HCT116 (cell line): ENCODE measurements around the gene CNMD. TPM values are rescaled to one million over a fixed set of nuclear protein-coding genes. Genes with fewer than 3 reads are reported as not detected.

Experiments used
- ATAC-seq: fragments of 200-7000 bp; cut with Tn5 transposase; 2 replicates; pipeline ENCODE4 v1.9.1; 2020; ENCODE audit warnings: mild to moderate bottlenecking, moderate library complexity
- BruUV-seq: library from RNA; stranded (reverse); fragments of 400-500 nt; replicated peaks from 2 replicates; lab custom pipeline; 2021; lab: Mats Ljungman, UMichigan
- CTCF ChIA-PET: fragments of 300-600 bp; sonication (Branson Sonifier 250); formaldehyde crosslinking; loops from one replicate; lab custom pipeline; 2021; ENCODE audit warnings: antibody characterized with exemption; lab: Charles Lee
- POLR2A ChIA-PET: fragments of 300-600, 350-600 bp; sonication (Branson Sonifier 250); formaldehyde crosslinking; loops from one replicate; lab custom pipeline; 2021; ENCODE audit warnings: antibody characterized with exemption; lab: Charles Lee
- RAD21 ChIA-PET, 2 experiments: fragments of 300-600 bp; sonication (Branson Sonifier 250); formaldehyde crosslinking; loops; one replicate each; lab custom pipeline; 2023; ENCODE audit warnings: low total read pairs in 2 of 2; ENCODE audit not compliant: uncharacterized antibody in 2 of 2, unreplicated experiment in 2 of 2, low non-redundant PET in 1 of 2; lab: Charles Lee
- DNase-seq: peaks from one replicate; pipeline ENCODE4 v3.0.0-alpha.2; 2010; ENCODE audit warnings: low read depth, low spot score
- H2AFZ ChIP-seq: fragments of 200-600 bp; shearing (Covaris generic), sonication (generic); 2 replicates; pipeline ENCODE4 v1.6.1; 2017; ENCODE audit warnings: low read depth, mixed run types, mixed read lengths, antibody characterized with exemption, low read length; ENCODE audit not compliant: poor library complexity, severe bottlenecking
- H3K27ac ChIP-seq: 2 replicates; pipeline ENCODE4 v1.5.1; 2012; ENCODE audit warnings: low read depth, low read length
- H3K27me3 ChIP-seq: fragments of 200-600 bp; sonication (generic); 2 replicates; pipeline ENCODE4 v1.6.1; 2016; ENCODE audit warnings: mixed run types, low read length, mixed read lengths; ENCODE audit not compliant: insufficient read depth
- H3K36me3 ChIP-seq, 2 experiments: fragments of 200-500 bp in 1 of 2; fragments of 200-600 bp in 1 of 2; sonication (Bioruptor generic) in 1 of 2; sonication (generic) in 1 of 2; 2 replicates each; pipeline versions ENCODE4 v1.5.1 to v1.6.1; 2014 to 2016; ENCODE audit warnings: low read length in 2 of 2, inconsistent platforms in 1 of 2, mixed read lengths in 1 of 2, mixed run types in 1 of 2; ENCODE audit not compliant: insufficient read depth in 2 of 2, control insufficient read depth in 1 of 2
- H3K4me1 ChIP-seq, 2 experiments: fragments of 200-600 bp in 1 of 2; sonication (generic) in 1 of 2; 2 replicates each; pipeline versions ENCODE4 v1.5.1 to v1.6.1; 2012 to 2017; ENCODE audit warnings: low read length in 2 of 2, inconsistent platforms in 1 of 2, mild to moderate bottlenecking in 1 of 2, mixed read lengths in 1 of 2, mixed run types in 1 of 2, moderate library complexity in 1 of 2; ENCODE audit not compliant: insufficient read depth in 2 of 2, control insufficient read depth in 1 of 2
- H3K4me2 ChIP-seq: fragments of 200-600 bp; sonication (generic); 2 replicates; pipeline ENCODE4 v1.6.1; 2017; ENCODE audit warnings: mixed run types, low read length, mixed read lengths
- H3K4me3 ChIP-seq, 2 experiments: fragments of 200-600 bp in 1 of 2; sonication (generic) in 1 of 2; replicated peaks in 1 of 2; 2 replicates each; pipeline ENCODE4 v1.5.1; 2011 to 2016; ENCODE audit warnings: low read length in 2 of 2, control low read depth in 1 of 2, low read depth in 1 of 2, mild to moderate bottlenecking in 1 of 2, mixed read lengths in 1 of 2, mixed run types in 1 of 2
- H3K79me2 ChIP-seq: fragments of 200-600 bp; sonication (generic); 2 replicates; pipeline ENCODE4 v1.6.1; 2017; ENCODE audit warnings: mild to moderate bottlenecking, mixed run types, low read length, moderate library complexity, mixed read lengths; ENCODE audit not compliant: insufficient read depth
- H3K9ac ChIP-seq: fragments of 200-600 bp; sonication (generic); 2 replicates; pipeline ENCODE4 v1.6.1; 2016; ENCODE audit warnings: low read length, mixed read lengths
- H3K9me2 ChIP-seq: fragments of 200-600 bp; sonication (generic), shearing (Covaris generic); 2 replicates; pipeline ENCODE4 v1.6.1; 2017; ENCODE audit warnings: mixed run types, mild to moderate bottlenecking, moderate library complexity; ENCODE audit not compliant: insufficient read depth
- H3K9me3 ChIP-seq, 2 experiments: fragments of 200-500 bp in 1 of 2; fragments of 200-600 bp in 1 of 2; sonication (Bioruptor generic) in 1 of 2; sonication (generic) in 1 of 2; 2 replicates each; pipeline ENCODE4 v1.6.1; 2014 to 2017; ENCODE audit warnings: low read length in 2 of 2, mixed read lengths in 2 of 2, inconsistent platforms in 1 of 2, low read depth in 1 of 2, mild to moderate bottlenecking in 1 of 2, mixed run types in 1 of 2, moderate library complexity in 1 of 2; ENCODE audit not compliant: control insufficient read depth in 1 of 2, insufficient read depth in 1 of 2
- H4K20me1 ChIP-seq: fragments of 200-600 bp; sonication (generic), shearing (Covaris generic); 2 replicates; pipeline ENCODE4 v1.6.1; 2017; ENCODE audit warnings: mixed run types, mild to moderate bottlenecking, moderate library complexity; ENCODE audit not compliant: insufficient read depth
- CBX3 ChIP-seq: IDR thresholded peaks from 2 replicates; pipeline ENCODE4 v1.6.1; 2012; ENCODE audit warnings: low read depth
- EGR1 ChIP-seq: IDR thresholded peaks from 2 replicates; pipeline ENCODE4 v1.6.1; 2012; ENCODE audit warnings: low read depth
- ELF1 ChIP-seq: IDR thresholded peaks from 2 replicates; pipeline ENCODE4 v1.6.1; 2012; ENCODE audit warnings: low read depth, borderline replicate concordance
- EZH2 ChIP-seq: fragments of 200-600 bp; sonication (generic); IDR thresholded peaks from 2 replicates; pipeline ENCODE4 v1.6.1; 2017; ENCODE audit warnings: antibody characterized with exemption, mixed run types
- JUND ChIP-seq: IDR thresholded peaks from 2 replicates; pipeline ENCODE4 v1.6.1; 2012
- POLR2A ChIP-seq: IDR thresholded peaks from 2 replicates; pipeline ENCODE4 v1.7.0; 2011; ENCODE audit warnings: borderline replicate concordance; ENCODE audit not compliant: insufficient read depth, insufficient read length; ENCODE audit errors: extremely low read depth
- RAD21 ChIP-seq: IDR thresholded peaks from 2 replicates; pipeline ENCODE4 v1.6.1; 2012; ENCODE audit warnings: low read depth, mild to moderate bottlenecking
- SIN3A ChIP-seq: IDR thresholded peaks from 2 replicates; pipeline ENCODE4 v1.6.1; 2012; ENCODE audit warnings: low read depth
- SP1 ChIP-seq: IDR thresholded peaks from 2 replicates; pipeline ENCODE4 v1.6.1; 2012; ENCODE audit warnings: low read depth
- SRF ChIP-seq: IDR thresholded peaks from 2 replicates; pipeline ENCODE4 v1.6.1; 2012; ENCODE audit warnings: low read depth
- TCF7L2 ChIP-seq: IDR thresholded peaks from 2 replicates; pipeline ENCODE4 v1.7.0; 2011; ENCODE audit warnings: borderline replicate concordance, inconsistent platforms; ENCODE audit not compliant: insufficient read depth, insufficient read length; ENCODE audit errors: extremely low read depth
- YY1 ChIP-seq: IDR thresholded peaks from 2 replicates; pipeline ENCODE4 v1.6.1; 2011; ENCODE audit warnings: low read length, low read depth, moderate library complexity, mild to moderate bottlenecking; ENCODE audit not compliant: insufficient replicate concordance; ENCODE audit errors: extremely low read depth
- ZFX ChIP-seq: fragments of 450-650 bp; IDR thresholded peaks from 2 replicates; pipeline ENCODE4 v1.6.1; 2017
- intact Hi-C: fragments of 100-400 bp; cut with micrococcal nuclease; formaldehyde crosslinking; loops from 2 replicates; pipeline ENCODE4 v1.10.0; 2022
- total RNA-seq: library from RNA; stranded (reverse); gene quantifications from one replicate; pipeline ENCODE4 v1.2.1, GENCODE V29; 2021; ENCODE audit not compliant: unreplicated experiment
- TF ChIP-seq, protein P1 (sequence below), 3 experiments: fragments of 200-600 bp in 1 of 3; sonication (generic) in 1 of 3; IDR thresholded peaks in 2 of 3; conservative IDR thresholded peaks in 1 of 3; 2 replicates each; pipeline ENCODE4 v1.5.1; 2012 to 2017; ENCODE audit warnings: low read depth in 2 of 3, low read length in 2 of 3, antibody characterized with exemption in 1 of 3, borderline replicate concordance in 1 of 3, control low read depth in 1 of 3, mild to moderate bottlenecking in 1 of 3, mixed read lengths in 1 of 3, mixed run types in 1 of 3, moderate library complexity in 1 of 3; ENCODE audit not compliant: insufficient read depth in 1 of 3
- TF ChIP-seq, protein P2 (sequence below): IDR thresholded peaks from 2 replicates; pipeline ENCODE4 v1.6.1; 2012
- TF ChIP-seq, protein P3 (sequence below): IDR thresholded peaks from 2 replicates; pipeline ENCODE4 v1.6.1; 2012; ENCODE audit warnings: low read depth

The CNMD gene
- total RNA-seq, 1 experiment from 2014 or later = not detected

GRCh38 chr13:52673465-52673864, 66.2 kb downstream of the CNMD start:
- CTCF ChIA-PET = interaction anchor here (0.6 kb wide), 1 partner anchor 34 kb away, joined by 3 read pairs; no protein-coding TSS in a partner anchor

More at GRCh38 chr13:52673465-52673864, 66.2 kb downstream of the CNMD start:
- no peaks in the 10 kb centered on the region for H4K20me1 ChIP-seq
- ATAC-seq = no peak
- no peak overlapping the region for H3K4me2 ChIP-seq
- POLR2A ChIA-PET = no interaction called here
- no peaks in the 10 kb centered on the region for H3K9me2 ChIP-seq
- no peaks in the 10 kb centered on the region for H3K9me3 ChIP-seq
- H3K9ac ChIP-seq = no peak overlapping the region
- TF ChIP-seq, protein P1, sequence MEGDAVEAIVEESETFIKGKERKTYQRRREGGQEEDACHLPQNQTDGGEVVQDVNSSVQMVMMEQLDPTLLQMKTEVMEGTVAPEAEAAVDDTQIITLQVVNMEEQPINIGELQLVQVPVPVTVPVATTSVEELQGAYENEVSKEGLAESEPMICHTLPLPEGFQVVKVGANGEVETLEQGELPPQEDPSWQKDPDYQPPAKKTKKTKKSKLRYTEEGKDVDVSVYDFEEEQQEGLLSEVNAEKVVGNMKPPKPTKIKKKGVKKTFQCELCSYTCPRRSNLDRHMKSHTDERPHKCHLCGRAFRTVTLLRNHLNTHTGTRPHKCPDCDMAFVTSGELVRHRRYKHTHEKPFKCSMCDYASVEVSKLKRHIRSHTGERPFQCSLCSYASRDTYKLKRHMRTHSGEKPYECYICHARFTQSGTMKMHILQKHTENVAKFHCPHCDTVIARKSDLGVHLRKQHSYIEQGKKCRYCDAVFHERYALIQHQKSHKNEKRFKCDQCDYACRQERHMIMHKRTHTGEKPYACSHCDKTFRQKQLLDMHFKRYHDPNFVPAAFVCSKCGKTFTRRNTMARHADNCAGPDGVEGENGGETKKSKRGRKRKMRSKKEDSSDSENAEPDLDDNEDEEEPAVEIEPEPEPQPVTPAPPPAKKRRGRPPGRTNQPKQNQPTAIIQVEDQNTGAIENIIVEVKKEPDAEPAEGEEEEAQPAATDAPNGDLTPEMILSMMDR (IDR thresholded peaks at IDR 0.05 in 2 of 3, conservative IDR thresholded peaks at IDR 0.05 in 1 of 3; ENCODE audit: borderline replicate concordance in 1 of 3, insufficient read depth in 1 of 3, low read depth in 2 of 3, low read length in 2 of 3) = no peak
- TF ChIP-seq YY1 (no peak), EZH2 (no peak), TCF7L2 (no peak), JUND (no peak), CBX3 (no peak), ZFX (no peak), POLR2A (no peak), RAD21 (no peak), EGR1 (no peak), SP1 (no peak), SRF (no peak), SIN3A (no peak), ELF1 (no peak)
- TF ChIP-seq, protein P2, sequence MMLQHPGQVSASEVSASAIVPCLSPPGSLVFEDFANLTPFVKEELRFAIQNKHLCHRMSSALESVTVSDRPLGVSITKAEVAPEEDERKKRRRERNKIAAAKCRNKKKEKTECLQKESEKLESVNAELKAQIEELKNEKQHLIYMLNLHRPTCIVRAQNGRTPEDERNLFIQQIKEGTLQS = no peak
- TF ChIP-seq, protein P3, sequence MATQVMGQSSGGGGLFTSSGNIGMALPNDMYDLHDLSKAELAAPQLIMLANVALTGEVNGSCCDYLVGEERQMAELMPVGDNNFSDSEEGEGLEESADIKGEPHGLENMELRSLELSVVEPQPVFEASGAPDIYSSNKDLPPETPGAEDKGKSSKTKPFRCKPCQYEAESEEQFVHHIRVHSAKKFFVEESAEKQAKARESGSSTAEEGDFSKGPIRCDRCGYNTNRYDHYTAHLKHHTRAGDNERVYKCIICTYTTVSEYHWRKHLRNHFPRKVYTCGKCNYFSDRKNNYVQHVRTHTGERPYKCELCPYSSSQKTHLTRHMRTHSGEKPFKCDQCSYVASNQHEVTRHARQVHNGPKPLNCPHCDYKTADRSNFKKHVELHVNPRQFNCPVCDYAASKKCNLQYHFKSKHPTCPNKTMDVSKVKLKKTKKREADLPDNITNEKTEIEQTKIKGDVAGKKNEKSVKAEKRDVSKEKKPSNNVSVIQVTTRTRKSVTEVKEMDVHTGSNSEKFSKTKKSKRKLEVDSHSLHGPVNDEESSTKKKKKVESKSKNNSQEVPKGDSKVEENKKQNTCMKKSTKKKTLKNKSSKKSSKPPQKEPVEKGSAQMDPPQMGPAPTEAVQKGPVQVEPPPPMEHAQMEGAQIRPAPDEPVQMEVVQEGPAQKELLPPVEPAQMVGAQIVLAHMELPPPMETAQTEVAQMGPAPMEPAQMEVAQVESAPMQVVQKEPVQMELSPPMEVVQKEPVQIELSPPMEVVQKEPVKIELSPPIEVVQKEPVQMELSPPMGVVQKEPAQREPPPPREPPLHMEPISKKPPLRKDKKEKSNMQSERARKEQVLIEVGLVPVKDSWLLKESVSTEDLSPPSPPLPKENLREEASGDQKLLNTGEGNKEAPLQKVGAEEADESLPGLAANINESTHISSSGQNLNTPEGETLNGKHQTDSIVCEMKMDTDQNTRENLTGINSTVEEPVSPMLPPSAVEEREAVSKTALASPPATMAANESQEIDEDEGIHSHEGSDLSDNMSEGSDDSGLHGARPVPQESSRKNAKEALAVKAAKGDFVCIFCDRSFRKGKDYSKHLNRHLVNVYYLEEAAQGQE = no peak
- TF ChIP-seq, all 23 proteins: peak for 0
- peaks cover 95% of the 10 kb centered on the region for H3K79me2 ChIP-seq
- intact Hi-C loops = no loop called here
- RAD21 ChIA-PET = no interaction called here
- H3K4me3 ChIP-seq = no peak overlapping the region
- no peaks in the 10 kb centered on the region for H3K4me1 ChIP-seq
- peaks cover 23 to 24% of the 10 kb centered on the region in 2 experiments for H3K36me3 ChIP-seq
- no peak overlapping the region for H2AFZ ChIP-seq
- H3K27me3 ChIP-seq = no peaks in the 10 kb centered on the region
- no TSS peak for BruUV-seq
- no peak for DNase-seq
- no peak overlapping the region for H3K27ac ChIP-seq
